Measurements from ENCODE around the gene SPATA31C1.

DNA sequence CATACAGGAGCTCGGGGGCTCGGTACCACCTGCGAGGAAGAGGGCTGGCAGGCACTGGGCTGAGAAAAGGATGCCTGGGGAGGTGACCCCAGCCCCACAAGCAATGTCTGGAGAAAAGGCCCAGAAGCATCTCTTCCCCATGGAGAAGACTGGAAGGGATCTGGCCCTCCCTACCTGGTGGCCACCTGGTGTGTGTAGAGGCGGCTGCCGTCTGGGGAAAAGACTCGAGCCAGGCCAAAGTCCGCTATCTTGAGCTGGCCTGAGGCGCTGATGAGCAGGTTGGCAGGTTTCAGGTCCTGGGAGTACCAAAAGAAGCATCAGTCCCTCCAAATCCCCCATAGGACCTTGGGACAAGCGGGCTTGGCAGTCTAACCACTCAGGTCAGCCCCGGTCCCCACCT is 52.8 kb downstream of the SPATA31C1 start:
- TF ChIP-seq, protein P1, sequence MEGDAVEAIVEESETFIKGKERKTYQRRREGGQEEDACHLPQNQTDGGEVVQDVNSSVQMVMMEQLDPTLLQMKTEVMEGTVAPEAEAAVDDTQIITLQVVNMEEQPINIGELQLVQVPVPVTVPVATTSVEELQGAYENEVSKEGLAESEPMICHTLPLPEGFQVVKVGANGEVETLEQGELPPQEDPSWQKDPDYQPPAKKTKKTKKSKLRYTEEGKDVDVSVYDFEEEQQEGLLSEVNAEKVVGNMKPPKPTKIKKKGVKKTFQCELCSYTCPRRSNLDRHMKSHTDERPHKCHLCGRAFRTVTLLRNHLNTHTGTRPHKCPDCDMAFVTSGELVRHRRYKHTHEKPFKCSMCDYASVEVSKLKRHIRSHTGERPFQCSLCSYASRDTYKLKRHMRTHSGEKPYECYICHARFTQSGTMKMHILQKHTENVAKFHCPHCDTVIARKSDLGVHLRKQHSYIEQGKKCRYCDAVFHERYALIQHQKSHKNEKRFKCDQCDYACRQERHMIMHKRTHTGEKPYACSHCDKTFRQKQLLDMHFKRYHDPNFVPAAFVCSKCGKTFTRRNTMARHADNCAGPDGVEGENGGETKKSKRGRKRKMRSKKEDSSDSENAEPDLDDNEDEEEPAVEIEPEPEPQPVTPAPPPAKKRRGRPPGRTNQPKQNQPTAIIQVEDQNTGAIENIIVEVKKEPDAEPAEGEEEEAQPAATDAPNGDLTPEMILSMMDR (IDR thresholded peaks at IDR 0.05; ENCODE audit: poor library complexity): no peak
- TF ChIP-seq EZH2 (IDR thresholded peaks at IDR 0.05; ENCODE audit: borderline replicate concordance) (no peak), EZH2phosphoT487 (IDR thresholded peaks at IDR 0.05; ENCODE audit: low read depth, severe bottlenecking, unreplicated experiment) (no peak)

Measured in hepatocyte (in vitro differentiated cells).